T-helper 1 cell treated with Interleukin-12 subunit alpha and Interleukin-12 subunit beta and Interleukin-4 antibody, amounts not matched to agents 30 ng/mL and 1 ng/mL, for 36 hours (primary cell): ENCODE data around the gene RPRD1B. TPM values are rescaled to one million over a fixed set of nuclear protein-coding genes. Genes with fewer than 3 reads are reported as not detected.

Experiments
- total RNA-seq: library from RNA; stranded (reverse); gene quantifications from 2 replicates; pipeline ENCODE4 v1.2.3, GENCODE V29; 2022

Gene RPRD1B
- total RNA-seq, 1 donor from 2014 or later, result 51.9 TPM

Other genes starting within 250 kb of the RPRD1B start
- 0.15 and 0.39 TPM in 2 replicates for gene VSTM2L, start 130.6 kb upstream of the RPRD1B start, total RNA-seq
- gene TTI1, start 290 bp upstream of the RPRD1B start, total RNA-seq, result 29.4 and 30.1 TPM in 2 replicates
- 1.6 and 2.3 TPM in 2 replicates for gene TGM2, start 131.5 kb downstream of the RPRD1B start, total RNA-seq
- gene KIAA1755, start 227.0 kb downstream of the RPRD1B start, total RNA-seq, result not detected in 2 replicates